H1 (cell line): Measurements from ENCODE around the gene LHFPL2. TPM values are rescaled to one million over a fixed set of nuclear protein-coding genes. Genes with fewer than 3 reads are reported as not detected.

Experiments
- CTCF ChIA-PET: fragments of 300-600 bp; sonication (Branson Sonifier 250); formaldehyde crosslinking; loops from one replicate; lab custom pipeline; 2021; ENCODE audit not compliant: partially characterized antibody; lab: Charles Lee
- POLR2A ChIA-PET: fragments of 300-600 bp; sonication (Branson Sonifier 250); formaldehyde crosslinking; loops from one replicate; lab custom pipeline; 2021; ENCODE audit warnings: inconsistent platforms; ENCODE audit not compliant: partially characterized antibody; lab: Charles Lee
- DNase-seq, 2 experiments: peaks; one replicate each; pipeline versions ENCODE4 v3.0.0 to v3.0.0-alpha.2; 2010 to 2022; ENCODE audit warnings: low spot score in 2 of 2, low read depth in 1 of 2, mixed read lengths in 1 of 2
- FAIRE-seq: peaks from 2 replicates; lab custom pipeline; 2011; peaks lifted over from hg19 to GRCh38; lab: Jason Lieb, UNC
- H2AFZ ChIP-seq: 2 replicates; pipeline ENCODE4 v1.8.1; 2012; ENCODE audit warnings: low read length, inconsistent platforms
- H2AK5ac ChIP-seq: 2 replicates; pipeline ENCODE4 v1.6.1; 2013; ENCODE audit warnings: low read depth, low read length
- H2BK120ac ChIP-seq: replicated peaks from 2 replicates; pipeline ENCODE3; 2013; ENCODE audit warnings: low read depth, low read length, inconsistent platforms
- H2BK12ac ChIP-seq: 2 replicates; pipeline ENCODE4 v1.6.1; 2013; ENCODE audit warnings: low read depth, low read length
- H2BK15ac ChIP-seq: 2 replicates; pipeline ENCODE4 v1.6.1; 2013; ENCODE audit warnings: low read length
- H2BK20ac ChIP-seq: 2 replicates; pipeline ENCODE4 v1.6.1; 2013; ENCODE audit warnings: low read length
- H2BK5ac ChIP-seq: 2 replicates; pipeline ENCODE4 v1.6.1; 2013; ENCODE audit warnings: low read depth, low read length
- H3K14ac ChIP-seq: 2 replicates; pipeline ENCODE4 v1.6.1; 2013; ENCODE audit warnings: inconsistent platforms; ENCODE audit not compliant: insufficient read length
- H3K18ac ChIP-seq: 2 replicates; pipeline ENCODE4 v1.6.1; 2013; ENCODE audit warnings: low read length; ENCODE audit errors: extremely low read depth
- H3K23ac ChIP-seq: 2 replicates; pipeline ENCODE4 v1.6.1; 2013; ENCODE audit warnings: inconsistent platforms; ENCODE audit not compliant: insufficient read length
- H3K23me2 ChIP-seq: 2 replicates; pipeline ENCODE4 v1.6.1; 2013; ENCODE audit warnings: low read depth, low read length
- H3K27ac ChIP-seq: 2 replicates; pipeline ENCODE4 v1.6.1; 2011; ENCODE audit warnings: low read depth, low read length, inconsistent platforms
- H3K27me3 ChIP-seq, 4 experiments: replicated peaks in 1 of 4; 1 replicate in 1 of 4; 2 replicates in 3 of 4; pipeline versions ENCODE4 v1.6.1 to v1.8.1; 2011 to 2013; ENCODE audit warnings: low read length in 3 of 4, mild to moderate bottlenecking in 3 of 4, inconsistent platforms in 2 of 4, mixed read lengths in 2 of 4, moderate library complexity in 1 of 4; ENCODE audit not compliant: control insufficient read depth in 3 of 4, insufficient read depth in 3 of 4; ENCODE audit errors: extremely low read depth in 1 of 4
- H3K36me3 ChIP-seq, 4 experiments: 2 replicates each; pipeline versions ENCODE4 v1.6.1 to v1.8.1; 2011 to 2013; ENCODE audit warnings: mild to moderate bottlenecking in 4 of 4, low read length in 3 of 4, moderate library complexity in 2 of 4, control low read depth in 1 of 4, inconsistent platforms in 1 of 4; ENCODE audit not compliant: insufficient read depth in 4 of 4, control insufficient read depth in 2 of 4
- H3K4ac ChIP-seq: replicated peaks from 2 replicates; pipeline ENCODE3; 2013; ENCODE audit warnings: low read length, low read depth, mixed read lengths, inconsistent platforms; ENCODE audit not compliant: insufficient read length
- H3K4me1 ChIP-seq, 4 experiments: replicated peaks in 1 of 4; 1 replicate in 1 of 4; 2 replicates in 3 of 4; pipeline versions ENCODE4 v1.6.1 to v1.8.1; 2011 to 2013; ENCODE audit warnings: low read length in 3 of 4, inconsistent platforms in 2 of 4, mixed read lengths in 1 of 4; ENCODE audit not compliant: insufficient read depth in 4 of 4, control insufficient read depth in 3 of 4
- H3K4me2 ChIP-seq, 2 experiments: 2 replicates each; pipeline versions ENCODE4 v1.6.1 to v1.8.1; 2011 to 2013; ENCODE audit warnings: low read depth in 2 of 2, low read length in 2 of 2, control low read depth in 1 of 2, inconsistent platforms in 1 of 2, mild to moderate bottlenecking in 1 of 2; ENCODE audit not compliant: insufficient read depth in 1 of 2
- H3K4me3 ChIP-seq, 4 experiments: fragments of 200-600, 300-600 bp in 1 of 4; sonication (generic), shearing (Covaris generic), sonication (Bioruptor Twin) in 1 of 4; 2 replicates each; pipeline versions ENCODE4 v1.5.1 to v1.8.1; 2011 to 2016; ENCODE audit warnings: low read length in 4 of 4, low read depth in 3 of 4, control low read depth in 2 of 4, inconsistent platforms in 2 of 4, mild to moderate bottlenecking in 2 of 4, mixed read lengths in 1 of 4, moderate library complexity in 1 of 4; ENCODE audit not compliant: insufficient read depth in 2 of 4; ENCODE audit errors: extremely low read depth in 1 of 4
- H3K56ac ChIP-seq: replicated peaks from 2 replicates; pipeline ENCODE3; 2013; ENCODE audit warnings: low read depth, mild to moderate bottlenecking, mixed read lengths, low read length, inconsistent platforms; ENCODE audit not compliant: insufficient read length
- H3K79me1 ChIP-seq: 2 replicates; pipeline ENCODE4 v1.6.1; 2013; ENCODE audit warnings: low read depth, low read length, control low read depth
- H3K79me2 ChIP-seq, 2 experiments: 2 replicates each; pipeline versions ENCODE4 v1.6.1 to v1.8.1; 2012 to 2013; ENCODE audit warnings: low read length in 2 of 2, mild to moderate bottlenecking in 2 of 2, inconsistent platforms in 1 of 2; ENCODE audit not compliant: insufficient read depth in 2 of 2, control insufficient read depth in 1 of 2
- H3K9ac ChIP-seq, 4 experiments: replicated peaks in 1 of 4; 1 replicate in 1 of 4; 2 replicates in 3 of 4; pipeline versions ENCODE4 v1.6.1 to v1.8.1; 2011 to 2013; ENCODE audit warnings: low read depth in 3 of 4, low read length in 3 of 4, control low read depth in 2 of 4, mild to moderate bottlenecking in 2 of 4, moderate library complexity in 2 of 4, inconsistent platforms in 1 of 4; ENCODE audit errors: extremely low read depth in 1 of 4
- H3K9me3 ChIP-seq, 2 experiments: 2 replicates each; pipeline versions ENCODE4 v1.6.1 to v1.8.1; 2012 to 2013; ENCODE audit warnings: mild to moderate bottlenecking in 2 of 2, moderate library complexity in 2 of 2, control low read depth in 1 of 2, inconsistent platforms in 1 of 2, low read depth in 1 of 2, low read length in 1 of 2, mixed read lengths in 1 of 2; ENCODE audit not compliant: insufficient read depth in 2 of 2
- H4K20me1 ChIP-seq, 2 experiments: replicated peaks in 1 of 2; 2 replicates each; pipeline versions ENCODE3 to v1.8.1; 2011 to 2013; ENCODE audit warnings: inconsistent platforms in 2 of 2, low read length in 2 of 2, mild to moderate bottlenecking in 1 of 2; ENCODE audit not compliant: insufficient read depth in 2 of 2, control insufficient read depth in 1 of 2
- H4K5ac ChIP-seq: 2 replicates; pipeline ENCODE4 v1.6.1; 2013; ENCODE audit warnings: low read length, low read depth, mixed read lengths, inconsistent platforms; ENCODE audit not compliant: insufficient read length
- H4K8ac ChIP-seq: 2 replicates; pipeline ENCODE4 v1.8.0; 2013; ENCODE audit warnings: mild to moderate bottlenecking, moderate library complexity, low read length, inconsistent platforms; ENCODE audit not compliant: insufficient read depth; ENCODE audit errors: extremely low read depth
- H4K91ac ChIP-seq: replicated peaks from 2 replicates; pipeline ENCODE3; 2013; ENCODE audit warnings: low read length, mixed read lengths, inconsistent platforms; ENCODE audit not compliant: insufficient read length
- CTBP2 ChIP-seq: IDR thresholded peaks from 2 replicates; pipeline ENCODE4 v1.7.0; 2011; ENCODE audit warnings: borderline replicate concordance, mild to moderate bottlenecking, moderate library complexity, mixed read lengths, low read length; ENCODE audit not compliant: insufficient read depth, insufficient read length
- E2F6 ChIP-seq: IDR thresholded peaks from 2 replicates; pipeline ENCODE4 v1.6.1; 2012; ENCODE audit warnings: inconsistent platforms
- EZH2 ChIP-seq: fragments of 200-600 bp; sonication (generic); IDR thresholded peaks from 2 replicates; pipeline ENCODE4 v1.7.1; 2012; ENCODE audit warnings: low read depth, mild to moderate bottlenecking, moderate library complexity, low read length, inconsistent platforms; ENCODE audit not compliant: severe bottlenecking
- SIRT6 ChIP-seq: IDR thresholded peaks from one replicate; pipeline ENCODE4 v1.7.1; 2012; ENCODE audit warnings: low read length, inconsistent platforms
- SRF ChIP-seq: IDR thresholded peaks from 2 replicates; pipeline ENCODE4 v1.6.1; 2011; ENCODE audit warnings: mild to moderate bottlenecking, low read depth, low read length, moderate library complexity
- SUZ12 ChIP-seq: fragments of 200-600 bp; sonication (generic); IDR thresholded peaks from 2 replicates; pipeline ENCODE4 v1.6.1; 2012; ENCODE audit warnings: mild to moderate bottlenecking, inconsistent platforms, low read length, moderate library complexity, mixed read lengths
- WGBS, 2 experiments: shearing (Covaris generic) in 1 of 2; methylation state at CpG; one replicate each; pipeline versions ENCODE4 v1.1.6 to v1.1.7; 2013 to 2015; ENCODE audit warnings: low lambda C conversion rate in 2 of 2, mixed read lengths in 2 of 2, inconsistent platforms in 1 of 2, low coverage in 1 of 2, missing lambda C conversion rate in 1 of 2; ENCODE audit not compliant: insufficient replicate concordance in 2 of 2, insufficient coverage in 1 of 2, insufficient read length in 1 of 2; ENCODE audit errors: extremely low coverage in 1 of 2, missing lambda C conversion rate in 1 of 2; 5-methylcytosine and 5-hydroxymethylcytosine counted together
- polyA plus RNA-seq, 7 experiments: library from polyadenylated mRNA; depleted of rRNA in 3 of 7; stranded (reverse) in 5 of 7; unstranded in 2 of 7; fragments of >200 nt in 5 of 7; fragments of 200-250 nt in 2 of 7; gene quantifications; 1 replicate in 5 of 7; 2 replicates in 1 of 7; 4 replicates in 1 of 7; pipeline versions ENCODE4 v1.2.1 to v1.2.3, GENCODE V29; 2011 to 2013; ENCODE audit warnings: missing spikeins in 2 of 7, mixed read lengths in 2 of 7
- total RNA-seq: library from RNA; stranded (reverse); fragmentation: NEBNext Ultra II Directional; extraction: Animal tissue kit (Norgen Biotek cat#: 25700); gene quantifications from 2 replicates; pipeline ENCODE4 v1.2.1, GENCODE V29; 2021
- TF ChIP-seq, protein P1 (sequence below), 3 experiments: IDR thresholded peaks; 1 replicate in 2 of 3; 2 replicates in 1 of 3; pipeline versions ENCODE4 v1.5.1 to v1.6.1; 2011; ENCODE audit warnings: low read length in 3 of 3, mild to moderate bottlenecking in 3 of 3, inconsistent platforms in 2 of 3, low read depth in 1 of 3, moderate library complexity in 1 of 3; ENCODE audit not compliant: insufficient read depth in 1 of 3; ENCODE audit errors: control extremely low read depth in 1 of 3

Gene LHFPL2
- total and polyA plus RNA-seq, 2 of the 8 experiments (the other 6 are each of a cell fraction or from before 2014, with no cell fraction given) = 9.6 to 43.0 TPM

- Histone ChIP-seq H2BK15ac (no peak overlapping the region), H3K79me2 (peaks cover 0 to 33% of the 10 kb centered on the region in 2 experiments; a peak in 2 of 4 replicates), H3K79me1 (no peaks in the 10 kb centered on the region; the same call in 1 of the 2 replicates), H2AK5ac (no peak overlapping the region), H3K4me1 (peaks cover 0 to 2% (median 0%) of the 10 kb centered on the region in 4 experiments; a peak in 2 of 7 replicates), H2BK12ac (no peak overlapping the region), H3K4ac (no peak overlapping the region), H3K4me2 (no peak overlapping the region), H4K8ac (no peak overlapping the region), H4K91ac (no peak overlapping the region), H3K9me3 (no peaks in the 10 kb centered on the region), H3K9ac (no peak overlapping the region), H3K36me3 (no peaks in the 10 kb centered on the region; a peak in 1 of 8 replicates), H3K18ac (no peak overlapping the region), H4K5ac (no peak overlapping the region), H2BK20ac (no peak overlapping the region), H4K20me1 (peaks cover 0 to 2% of the 10 kb centered on the region in 2 experiments), H2BK5ac (no peak overlapping the region), H3K14ac (no peak overlapping the region), H3K56ac (no peak overlapping the region), H2BK120ac (no peak overlapping the region), H3K23ac (peak overlapping the region; percentile 35), H2AFZ (no peak overlapping the region), H3K23me2 (no peaks in the 10 kb centered on the region), H3K27ac (no peak overlapping the region), H3K27me3 (no peaks in the 10 kb centered on the region), H3K4me3 (no peak overlapping the region)
- no peak for DNase-seq
- CTCF ChIA-PET = no interaction called here
- WGBS, 2 experiments = 85% methylated on average over 8 of the region's 8 CpGs; no CpG with 5 or more reads in 1 of the 2 experiments
- POLR2A ChIA-PET = no interaction called here
- no peak for FAIRE-seq
- TF ChIP-seq, protein P1, sequence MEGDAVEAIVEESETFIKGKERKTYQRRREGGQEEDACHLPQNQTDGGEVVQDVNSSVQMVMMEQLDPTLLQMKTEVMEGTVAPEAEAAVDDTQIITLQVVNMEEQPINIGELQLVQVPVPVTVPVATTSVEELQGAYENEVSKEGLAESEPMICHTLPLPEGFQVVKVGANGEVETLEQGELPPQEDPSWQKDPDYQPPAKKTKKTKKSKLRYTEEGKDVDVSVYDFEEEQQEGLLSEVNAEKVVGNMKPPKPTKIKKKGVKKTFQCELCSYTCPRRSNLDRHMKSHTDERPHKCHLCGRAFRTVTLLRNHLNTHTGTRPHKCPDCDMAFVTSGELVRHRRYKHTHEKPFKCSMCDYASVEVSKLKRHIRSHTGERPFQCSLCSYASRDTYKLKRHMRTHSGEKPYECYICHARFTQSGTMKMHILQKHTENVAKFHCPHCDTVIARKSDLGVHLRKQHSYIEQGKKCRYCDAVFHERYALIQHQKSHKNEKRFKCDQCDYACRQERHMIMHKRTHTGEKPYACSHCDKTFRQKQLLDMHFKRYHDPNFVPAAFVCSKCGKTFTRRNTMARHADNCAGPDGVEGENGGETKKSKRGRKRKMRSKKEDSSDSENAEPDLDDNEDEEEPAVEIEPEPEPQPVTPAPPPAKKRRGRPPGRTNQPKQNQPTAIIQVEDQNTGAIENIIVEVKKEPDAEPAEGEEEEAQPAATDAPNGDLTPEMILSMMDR (IDR thresholded peaks at IDR 0.05; ENCODE audit: control extremely low read depth in 1 of 3, insufficient read depth in 1 of 3, low read depth in 1 of 3, low read length in 3 of 3) = no peak
- TF ChIP-seq SUZ12 (no peak), SIRT6 (no peak), E2F6 (no peak), CTBP2 (no peak), SRF (no peak), EZH2 (no peak)
Measured at GRCh38 chr5:78577071-78577807, 71.3 kb downstream of the LHFPL2 start.
